Measurements from ENCODE around the gene NSMF. TPM values are rescaled to one million over a fixed set of nuclear protein-coding genes. Genes with fewer than 3 reads are reported as not detected.

Gene NSMF
- total RNA-seq, 1 donor from 2014 or later: 8.7 TPM

GRCh38 chr9:137431416-137431931 is 27.7 kb downstream of the NSMF start:
- DNase-seq (ENCODE audit: low spot score): no peak

- no peak for DNase-seq (ENCODE audit: low spot score)
These were observed 28.3 kb downstream of the NSMF start for GRCh38 chr9:137430723-137431415.

GRCh38 chr9:137429974-137430722 is 29.0 kb downstream of the NSMF start:
- no peak for DNase-seq (ENCODE audit: low spot score)

GRCh38 chr9:137429546-137429890 is 29.6 kb downstream of the NSMF start:
- no peak for DNase-seq (ENCODE audit: low spot score)

GRCh38 chr9:137428841-137429545 is 30.1 kb downstream of the NSMF start:
- no peak for DNase-seq (ENCODE audit: low spot score)

GRCh38 chr9:137428311-137428630 is 30.9 kb downstream of the NSMF start:
- no peak for DNase-seq (ENCODE audit: low spot score)

- no peak for DNase-seq (ENCODE audit: low spot score)
These were observed 31.5 kb downstream of the NSMF start for GRCh38 chr9:137427454-137428310.

GRCh38 chr9:137426018-137426681 is 33.0 kb downstream of the NSMF start:
- DNase-seq (ENCODE audit: low spot score): no peak

- peak; percentile 24 for DNase-seq (ENCODE audit: low spot score)
These were observed 35.4 kb downstream of the NSMF start for GRCh38 chr9:137423514-137424291.

GRCh38 chr9:137422604-137423513 is 36.3 kb downstream of the NSMF start, which contains the start of the genes EXD3 and NOXA1:
EXD3 (minus strand) TSS chr9:137423162; CDS start chr9:137395357, 27,805 bp downstream.
NOXA1 (plus strand) TSS chr9:137423393; CDS start chr9:137423530, 137 bp downstream.
- DNase-seq (ENCODE audit: low spot score): peak; percentile 91

GRCh38 chr9:137421838-137422603 is 37.1 kb downstream of the NSMF start:
- no peak for DNase-seq (ENCODE audit: low spot score)

GRCh38 chr9:137417161-137418021 is 41.7 kb downstream of the NSMF start:
- DNase-seq (ENCODE audit: low spot score): no peak

GRCh38 chr9:137416563-137417151 is 42.5 kb downstream of the NSMF start:
- DNase-seq (ENCODE audit: low spot score): no peak

- DNase-seq (ENCODE audit: low spot score): no peak
These were observed 43.0 kb downstream of the NSMF start for GRCh38 chr9:137416006-137416562.

- DNase-seq (ENCODE audit: low spot score): no peak
These were observed 43.7 kb downstream of the NSMF start for GRCh38 chr9:137415451-137415850.

- DNase-seq (ENCODE audit: low spot score): no peak
These were observed 46.7 kb downstream of the NSMF start for GRCh38 chr9:137412431-137412830.

Measured in umbilical cord (tissue), 2 donors.